AG10803 (cell line): Measurements from ENCODE around the gene ZMIZ2.
"Not testable (repeated sequence)": the region's sequence is repeated elsewhere in the genome, so short reads cannot be mapped to it uniquely, and the experiment has no call there.

Source experiments
- DNase-seq: peaks from one replicate; pipeline ENCODE4 v3.0.0; 2010; ENCODE audit warnings: low read depth
- H3K4me3 ChIP-seq: 2 replicates; pipeline ENCODE4 v1.5.1; 2011; ENCODE audit warnings: mild to moderate bottlenecking, low read length, control low read depth
- TF ChIP-seq, protein P1 (sequence below): conservative IDR thresholded peaks from 2 replicates; pipeline ENCODE4 v1.5.1; 2011; ENCODE audit warnings: mild to moderate bottlenecking, low read length, control low read depth, inconsistent platforms

Gene ZMIZ2

DNA sequence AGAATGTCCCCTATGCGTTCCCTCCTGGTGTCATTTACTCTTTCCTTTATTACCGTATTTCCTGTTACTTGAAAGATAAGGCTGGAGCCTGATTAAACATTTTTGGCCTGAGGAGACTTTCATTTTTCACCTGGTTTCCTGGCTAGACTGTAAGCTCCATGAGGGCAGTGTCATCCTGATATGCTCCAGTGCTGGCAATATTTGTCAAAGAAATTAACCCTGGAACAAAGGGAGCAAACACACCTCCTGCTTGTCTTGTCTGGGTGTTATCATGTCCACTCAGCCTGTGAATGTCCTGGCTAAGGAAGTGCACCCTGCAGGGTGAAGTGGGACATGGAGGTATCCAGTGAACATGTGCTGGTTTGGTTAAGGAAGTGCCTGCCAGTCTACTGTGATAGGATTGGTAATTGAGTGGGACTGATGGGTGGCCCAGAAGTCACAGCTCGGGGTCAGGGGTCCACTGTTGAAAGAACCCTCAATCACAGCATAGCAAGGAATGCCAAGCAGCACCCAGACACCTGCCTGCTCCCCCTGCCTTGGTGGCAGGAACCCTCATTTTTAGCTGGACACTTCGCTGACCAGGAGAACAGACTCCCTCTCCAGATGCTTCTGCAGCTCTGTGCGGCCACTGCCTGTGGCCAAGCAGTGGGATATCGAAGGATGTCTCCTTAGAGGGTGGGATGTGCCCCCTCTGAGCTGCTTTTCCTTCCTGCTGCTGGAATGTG lies 26.9 kb downstream of the ZMIZ2 start:
- DNase-seq, result no peak
- TF ChIP-seq, protein P1, sequence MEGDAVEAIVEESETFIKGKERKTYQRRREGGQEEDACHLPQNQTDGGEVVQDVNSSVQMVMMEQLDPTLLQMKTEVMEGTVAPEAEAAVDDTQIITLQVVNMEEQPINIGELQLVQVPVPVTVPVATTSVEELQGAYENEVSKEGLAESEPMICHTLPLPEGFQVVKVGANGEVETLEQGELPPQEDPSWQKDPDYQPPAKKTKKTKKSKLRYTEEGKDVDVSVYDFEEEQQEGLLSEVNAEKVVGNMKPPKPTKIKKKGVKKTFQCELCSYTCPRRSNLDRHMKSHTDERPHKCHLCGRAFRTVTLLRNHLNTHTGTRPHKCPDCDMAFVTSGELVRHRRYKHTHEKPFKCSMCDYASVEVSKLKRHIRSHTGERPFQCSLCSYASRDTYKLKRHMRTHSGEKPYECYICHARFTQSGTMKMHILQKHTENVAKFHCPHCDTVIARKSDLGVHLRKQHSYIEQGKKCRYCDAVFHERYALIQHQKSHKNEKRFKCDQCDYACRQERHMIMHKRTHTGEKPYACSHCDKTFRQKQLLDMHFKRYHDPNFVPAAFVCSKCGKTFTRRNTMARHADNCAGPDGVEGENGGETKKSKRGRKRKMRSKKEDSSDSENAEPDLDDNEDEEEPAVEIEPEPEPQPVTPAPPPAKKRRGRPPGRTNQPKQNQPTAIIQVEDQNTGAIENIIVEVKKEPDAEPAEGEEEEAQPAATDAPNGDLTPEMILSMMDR, result no peak
- no peak overlapping the region for H3K4me3 ChIP-seq

DNA sequence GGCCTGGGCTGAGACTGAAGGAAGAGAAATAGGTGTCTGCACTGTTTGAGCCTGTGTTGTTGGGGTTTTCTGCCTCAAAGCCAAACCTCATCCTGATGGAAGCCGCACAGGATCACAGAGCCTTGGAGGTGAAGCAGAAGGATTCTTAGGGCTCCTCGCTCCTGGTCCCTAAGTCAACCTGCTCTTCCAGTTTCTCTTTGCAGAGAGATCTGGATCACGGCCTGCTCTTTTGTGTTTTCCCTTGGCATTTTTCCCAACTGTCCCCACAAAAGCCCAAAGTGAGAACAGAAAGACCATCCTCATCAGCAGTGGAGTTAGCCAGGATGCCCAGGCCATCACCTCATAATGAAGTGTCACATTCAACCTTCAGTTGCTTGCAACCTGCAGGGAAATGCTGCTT lies 27.6 kb downstream of the ZMIZ2 start:
- TF ChIP-seq, protein P1, result no peak
- DNase-seq, result no peak

DNA sequence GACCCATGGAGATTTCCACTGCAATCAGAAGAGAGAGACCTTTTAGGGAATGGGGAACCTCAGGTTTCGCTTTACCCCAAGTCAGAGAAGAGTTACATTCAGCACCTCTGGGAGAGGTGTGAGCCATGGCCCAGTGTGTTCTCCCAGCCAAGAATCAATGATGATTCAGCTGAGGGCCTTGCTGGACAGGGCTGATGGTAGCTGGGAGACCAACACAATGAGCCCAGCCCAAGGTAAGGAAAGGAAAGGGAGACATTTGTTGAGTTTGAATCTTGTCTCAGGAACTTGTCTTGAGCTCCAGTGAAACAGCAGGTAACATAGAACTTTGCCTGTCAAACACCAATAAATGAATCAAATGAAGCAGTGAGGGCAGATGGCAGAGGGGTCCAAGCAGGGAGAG lies 33.8 kb downstream of the ZMIZ2 start:
- TF ChIP-seq, protein P1, result no peak
- DNase-seq, result no peak
- no peak overlapping the region for H3K4me3 ChIP-seq

More for the DNA sequence above, 27.6 kb downstream of the ZMIZ2 start:
- no peak overlapping the region for H3K4me3 ChIP-seq

DNA sequence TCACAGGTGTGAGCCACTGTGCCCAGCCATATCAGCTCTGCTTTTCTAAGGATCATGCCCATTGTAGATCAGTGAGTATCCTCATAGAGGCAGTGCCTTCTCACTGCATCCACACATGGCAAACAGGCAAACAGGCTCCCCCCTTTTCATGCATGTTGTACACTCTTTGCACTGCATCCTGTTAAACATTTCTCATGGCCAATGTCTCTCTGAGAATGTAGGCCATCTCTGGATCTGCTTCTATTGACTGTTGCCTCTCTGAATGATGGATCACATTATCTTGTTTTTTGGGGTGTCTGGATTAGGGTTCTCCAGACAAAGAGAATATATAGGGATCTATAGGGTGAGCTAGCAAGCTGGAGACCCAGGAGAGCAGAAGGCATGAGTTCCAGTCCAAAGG lies 34.8 kb downstream of the ZMIZ2 start:
- no peak overlapping the region for H3K4me3 ChIP-seq
- TF ChIP-seq, protein P1, result no peak
- DNase-seq, result no peak

DNA sequence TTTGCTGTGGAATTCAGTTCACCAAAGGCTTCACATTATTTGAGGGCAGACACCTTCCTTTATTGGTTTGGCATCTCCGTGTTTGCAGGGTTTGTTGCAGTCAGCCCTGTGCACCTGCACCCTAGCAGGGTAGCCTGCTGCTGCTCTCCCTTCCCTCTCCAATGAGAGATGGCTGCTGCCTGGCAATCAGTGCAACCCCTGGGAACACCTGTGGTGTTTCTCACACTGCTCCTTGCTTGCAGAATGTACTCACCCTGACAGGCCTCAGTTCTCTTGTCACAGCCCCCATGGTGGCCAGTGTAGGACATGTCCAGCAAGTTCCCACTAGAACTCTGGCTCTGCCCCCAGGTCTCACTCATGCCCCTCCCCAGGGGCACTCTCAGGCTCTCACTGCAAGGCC lies 35.7 kb downstream of the ZMIZ2 start:
- no peak for DNase-seq

DNA sequence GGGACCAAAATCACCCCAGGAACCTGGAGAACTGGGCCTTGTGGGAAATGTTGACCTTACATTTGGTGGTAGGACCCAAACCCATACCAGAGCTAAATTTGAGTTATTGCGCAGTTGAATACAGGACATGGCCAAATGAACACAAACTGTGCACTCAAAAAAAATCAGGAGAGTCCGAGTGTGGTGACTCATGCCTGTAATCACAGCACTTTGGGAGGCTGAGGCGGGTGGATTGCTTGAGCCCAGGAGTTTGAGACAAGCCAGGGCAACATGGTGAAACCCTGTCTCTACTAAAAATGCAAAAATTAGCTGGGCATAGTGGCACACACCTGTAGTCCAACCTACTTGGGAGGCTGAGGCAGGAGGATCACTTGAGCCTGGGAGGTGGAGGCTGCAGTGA lies 36.6 kb downstream of the ZMIZ2 start:
- not testable (repeated sequence) for DNase-seq, H3K4me3 ChIP-seq

More for the DNA sequence above, 35.7 kb downstream of the ZMIZ2 start:
- TF ChIP-seq, protein P1, result no peak
- H3K4me3 ChIP-seq, result no peak overlapping the region

DNA sequence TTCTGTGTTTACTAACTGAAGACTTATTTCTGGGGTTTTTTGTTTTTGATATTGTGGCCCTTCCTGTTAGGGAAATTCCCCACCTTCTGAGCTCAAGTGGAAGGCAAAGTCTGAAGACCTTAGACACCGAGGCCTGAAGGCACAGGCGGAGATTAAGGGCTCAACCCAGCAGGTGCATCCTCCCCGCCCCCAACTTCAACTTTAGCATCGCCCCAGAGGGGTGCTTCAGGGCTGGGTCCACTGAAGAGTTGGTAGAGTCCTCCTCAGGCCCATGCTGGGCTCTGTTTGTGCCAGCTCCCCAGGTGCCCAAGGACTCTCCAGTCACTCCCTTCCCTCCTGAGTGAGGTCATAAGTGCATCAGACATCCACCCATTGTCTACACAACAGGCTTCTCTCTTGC lies 38.4 kb downstream of the ZMIZ2 start:
- no peak overlapping the region for H3K4me3 ChIP-seq
- TF ChIP-seq, protein P1, result no peak
- no peak for DNase-seq
